A204.1 (cell line): Measurements from ENCODE around the gene ANKMY2.
"Not testable (repeated sequence)": the region's sequence is repeated elsewhere in the genome, so short reads cannot be mapped to it uniquely, and the experiment has no call there.

ENCODE experiments used
- FAIRE-seq: peaks from 2 replicates; lab custom pipeline; 2012; peaks lifted over from hg19 to GRCh38; lab: Jason Lieb, UNC

Gene ANKMY2

DNA sequence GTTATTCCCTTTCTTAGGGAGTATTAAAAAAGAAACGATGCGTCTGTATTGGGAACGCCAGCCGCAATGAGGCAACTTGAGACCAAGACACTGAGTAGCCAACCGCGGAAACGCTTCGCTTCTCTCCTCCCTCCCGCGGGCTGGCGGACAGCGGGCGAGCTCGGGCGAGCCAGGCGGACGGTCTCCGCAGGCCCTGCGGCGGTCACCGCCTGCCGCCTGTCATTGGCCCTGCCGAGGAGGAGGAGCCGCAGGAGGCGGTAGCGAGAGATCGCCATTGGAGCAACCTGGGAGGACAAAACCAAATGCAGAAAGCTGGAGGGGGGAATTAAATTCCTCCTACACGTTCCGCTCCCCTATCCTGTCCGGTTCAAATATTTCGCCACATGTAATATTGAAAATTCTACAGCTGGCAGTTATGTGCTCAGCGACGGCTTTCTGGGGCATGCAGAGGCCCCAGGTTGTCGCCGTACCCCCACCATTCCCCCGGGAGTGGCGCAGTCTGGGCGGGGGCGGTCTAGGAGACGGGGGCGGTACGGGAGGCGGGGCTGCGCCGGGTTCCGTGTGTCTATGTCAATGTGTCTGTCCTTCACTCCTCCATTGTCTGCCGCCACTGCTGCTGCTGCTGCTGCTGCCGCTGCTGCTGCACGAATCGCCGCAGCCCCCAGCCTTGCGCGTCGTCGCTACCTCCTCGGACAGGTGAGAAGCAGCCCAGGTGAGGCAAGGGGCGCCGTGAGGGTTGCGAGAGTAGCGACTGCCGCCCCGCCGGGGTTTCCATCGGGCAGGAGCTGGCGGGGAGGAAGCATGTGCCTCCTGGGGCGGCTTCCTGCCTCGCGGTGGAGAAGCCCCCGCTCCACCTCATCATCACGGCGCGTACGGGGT is at the start of gene ANKMY2, which contains the start of gene BZW2:
TSS of gene ANKMY2 (minus strand) at position 162 of the 879 bp plus-strand sequence. CDS start 181 bp downstream, outside the sequence.
TSS of gene BZW2 (plus strand) at position 589 of the 879 bp plus-strand sequence. CDS start 19,263 bp downstream, outside the sequence.
- FAIRE-seq = peak; percentile 79

DNA sequence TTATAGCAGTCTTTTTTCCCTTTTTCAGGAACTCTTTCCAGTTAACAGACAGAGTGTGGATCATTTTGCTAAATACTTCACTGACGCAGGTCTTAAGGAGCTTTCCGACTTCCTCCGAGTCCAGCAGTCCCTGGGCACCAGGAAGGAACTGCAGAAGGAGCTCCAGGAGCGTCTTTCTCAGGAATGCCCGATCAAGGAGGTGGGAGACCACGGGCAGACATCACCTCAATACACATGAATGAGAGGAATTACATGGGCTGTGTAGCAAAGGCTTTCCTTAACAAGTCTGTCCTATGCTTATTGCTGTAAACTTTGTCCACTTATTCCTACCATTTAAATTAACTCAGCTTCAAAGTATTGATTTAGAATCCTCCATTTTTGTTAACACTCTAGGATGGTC is 49.3 kb upstream of the ANKMY2 start:
- no peak for FAIRE-seq

DNA sequence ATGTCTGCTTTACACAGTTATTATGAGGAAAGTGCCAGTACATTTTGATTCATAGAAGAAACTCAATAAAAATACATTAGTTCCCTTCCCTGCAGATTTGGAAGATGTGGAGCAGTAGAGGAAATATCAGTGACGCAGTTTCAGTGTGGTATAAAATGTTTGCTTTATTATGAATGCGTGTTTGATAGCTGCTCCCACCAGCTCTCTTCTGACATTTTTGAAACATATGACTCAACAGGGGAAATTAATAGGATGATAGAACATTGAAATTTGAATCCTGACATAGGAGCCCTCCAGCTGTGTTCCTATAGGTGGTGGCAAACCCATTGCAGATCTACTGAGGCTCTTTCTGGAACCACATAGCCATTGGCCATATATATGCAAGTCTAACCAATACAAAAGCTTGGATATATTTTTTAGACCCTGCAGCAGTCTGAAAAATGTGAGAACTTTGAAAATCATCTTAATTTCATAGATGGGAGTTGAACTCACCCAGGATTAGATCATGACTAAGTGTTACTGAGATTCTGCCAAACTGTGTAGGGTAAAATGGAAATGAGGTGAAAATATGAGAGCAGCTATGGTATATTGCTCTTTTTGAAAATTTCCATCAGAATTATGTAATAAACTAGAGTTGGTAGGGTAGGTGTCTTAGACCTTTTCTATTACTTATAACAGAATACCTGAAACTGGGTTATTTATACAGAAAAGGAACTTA is 48.2 kb upstream of the ANKMY2 start:
- FAIRE-seq = no peak

DNA sequence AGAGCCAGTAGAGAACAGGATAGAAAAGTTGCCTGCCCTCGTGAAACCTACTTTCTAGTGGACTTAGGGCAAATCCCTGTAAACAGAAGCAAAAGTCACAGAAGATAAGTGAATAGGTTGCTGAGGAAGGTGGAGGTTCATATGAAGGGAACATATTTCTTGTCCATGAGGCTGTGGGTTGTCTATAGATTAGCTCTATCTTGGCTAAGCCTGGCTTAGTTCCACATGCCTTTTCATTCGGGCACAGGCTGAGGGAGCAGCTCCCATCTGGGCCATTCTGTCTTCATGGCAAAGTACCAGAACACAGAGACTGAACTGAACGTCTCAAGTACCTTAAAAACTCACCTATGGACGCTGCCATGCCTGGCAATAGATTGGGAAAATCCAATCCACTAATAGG is 45.7 kb upstream of the ANKMY2 start:
- no peak for FAIRE-seq

DNA sequence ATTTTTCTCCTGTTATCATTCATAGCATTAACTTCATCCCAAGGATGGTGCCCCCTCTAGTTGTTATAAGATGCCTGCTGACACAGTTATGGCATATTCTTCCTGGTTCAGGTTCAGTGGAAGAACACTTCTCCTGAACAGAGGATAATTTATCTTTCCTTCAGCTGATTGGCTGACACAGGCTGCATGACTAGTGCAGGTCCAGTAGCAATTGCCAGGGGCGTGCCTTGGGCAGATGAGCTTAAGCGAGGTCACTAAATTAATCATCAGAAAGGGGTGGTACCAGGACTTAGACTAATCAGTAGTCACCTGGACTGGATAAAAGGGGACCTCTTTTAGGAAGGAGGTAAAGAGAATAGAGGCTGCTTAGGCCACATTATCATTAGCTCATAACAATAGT is 42.7 kb upstream of the ANKMY2 start:
- FAIRE-seq = no peak

DNA sequence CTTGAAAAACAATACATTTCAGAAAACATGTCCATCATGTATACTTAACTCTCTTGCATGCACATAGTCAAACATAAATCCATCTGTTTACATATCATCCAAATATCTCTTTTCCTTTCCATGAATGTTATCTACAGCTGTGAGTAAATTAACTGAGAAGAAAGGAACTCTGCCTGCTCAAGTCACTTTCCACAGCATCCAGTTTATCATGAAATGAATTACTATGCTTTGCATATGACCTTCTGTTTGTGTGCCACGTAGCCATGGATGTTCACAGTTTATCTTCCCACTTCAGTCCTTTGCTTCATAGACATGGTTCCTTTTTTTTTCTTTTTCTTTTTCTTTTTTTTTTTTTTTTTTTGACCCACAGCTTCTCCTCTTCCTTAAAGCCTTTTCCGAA is 40.0 kb upstream of the ANKMY2 start:
- FAIRE-seq = no peak

DNA sequence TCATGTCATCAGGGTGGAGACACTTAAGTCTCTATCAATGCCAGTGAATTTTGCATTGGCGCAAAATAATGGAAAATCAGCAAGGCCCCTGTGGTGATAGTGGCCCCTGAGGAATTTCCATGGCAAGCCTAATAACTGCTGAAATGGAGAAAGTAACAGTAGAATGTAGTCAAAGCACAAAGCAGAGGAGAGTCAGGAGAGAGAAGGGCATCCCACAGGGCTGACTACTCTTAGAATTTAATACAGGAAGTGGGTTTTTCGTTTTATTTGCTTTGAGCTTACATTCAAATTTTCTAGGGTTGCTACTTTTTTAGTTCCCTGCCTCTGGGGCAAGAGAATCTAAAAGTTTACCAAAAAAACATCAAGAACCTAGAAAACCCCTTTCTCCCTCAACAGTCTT is 39.4 kb upstream of the ANKMY2 start:
- FAIRE-seq = no peak

DNA sequence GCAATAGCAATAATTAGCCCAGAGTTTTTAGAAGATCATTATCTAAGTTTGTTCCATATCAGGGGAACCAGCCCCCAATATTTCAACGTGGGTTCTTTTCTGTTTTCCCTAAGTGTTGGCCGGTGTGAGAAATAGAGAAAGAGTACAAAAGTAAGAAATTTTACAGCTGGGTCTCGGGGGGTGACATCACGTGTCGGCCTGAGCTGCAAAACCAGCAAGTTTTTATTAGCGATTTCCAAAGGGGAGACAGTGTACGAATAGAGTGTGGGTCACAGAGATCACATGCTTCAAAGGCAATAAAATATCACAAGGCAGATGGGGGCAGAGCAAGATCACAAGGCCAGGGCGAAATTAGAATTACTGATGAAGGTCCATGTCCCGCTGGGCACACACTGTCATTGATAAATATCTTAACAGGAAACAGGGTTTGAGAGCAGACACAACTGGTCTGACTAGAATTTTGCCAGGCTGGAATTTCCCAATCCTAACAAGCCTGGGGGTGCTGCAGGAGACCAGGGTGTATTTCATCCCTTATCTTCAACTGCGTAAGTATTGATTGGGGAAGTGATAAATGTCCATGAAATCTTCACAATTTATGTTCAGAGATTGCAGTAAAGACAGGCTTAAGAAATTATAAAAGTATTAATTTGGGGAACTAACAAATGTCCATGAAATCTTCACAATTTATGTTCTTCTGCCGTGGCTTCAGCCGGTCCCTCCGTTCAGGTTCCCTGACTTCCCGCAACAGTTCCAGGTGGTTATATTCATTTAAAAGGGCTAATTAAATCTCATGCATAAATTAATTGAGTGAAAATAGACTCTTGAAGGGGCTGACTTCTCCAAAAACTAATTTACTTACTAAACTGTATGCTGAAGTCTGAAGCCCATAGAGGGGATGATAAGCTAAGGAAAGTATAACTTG is 33.4 kb upstream of the ANKMY2 start:
- not testable (repeated sequence) for FAIRE-seq

DNA sequence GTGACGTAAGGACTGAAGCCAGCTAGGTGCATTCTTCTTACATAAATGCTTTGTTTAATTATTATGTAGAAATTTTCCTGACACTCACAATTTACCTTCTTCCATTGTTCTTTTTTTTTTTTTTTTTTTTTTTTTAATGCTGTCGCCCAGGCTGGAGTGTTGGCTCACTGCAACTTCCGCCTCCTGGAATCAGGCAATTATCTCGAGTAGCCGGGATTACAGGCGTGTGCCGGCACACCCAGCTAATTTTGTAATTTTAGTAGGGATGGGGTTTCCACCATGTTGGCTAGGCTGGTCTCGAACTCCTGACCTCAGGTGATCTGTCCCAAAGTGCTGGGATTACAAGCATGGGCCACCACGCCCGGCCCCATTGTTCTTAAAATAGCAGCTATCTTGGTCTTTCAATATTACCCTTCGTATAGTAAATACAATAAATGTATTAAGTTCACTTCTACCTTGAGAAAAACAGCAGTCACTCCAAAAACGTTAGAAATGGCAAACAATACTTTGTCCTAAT is 32.5 kb upstream of the ANKMY2 start:
- no peak for FAIRE-seq

DNA sequence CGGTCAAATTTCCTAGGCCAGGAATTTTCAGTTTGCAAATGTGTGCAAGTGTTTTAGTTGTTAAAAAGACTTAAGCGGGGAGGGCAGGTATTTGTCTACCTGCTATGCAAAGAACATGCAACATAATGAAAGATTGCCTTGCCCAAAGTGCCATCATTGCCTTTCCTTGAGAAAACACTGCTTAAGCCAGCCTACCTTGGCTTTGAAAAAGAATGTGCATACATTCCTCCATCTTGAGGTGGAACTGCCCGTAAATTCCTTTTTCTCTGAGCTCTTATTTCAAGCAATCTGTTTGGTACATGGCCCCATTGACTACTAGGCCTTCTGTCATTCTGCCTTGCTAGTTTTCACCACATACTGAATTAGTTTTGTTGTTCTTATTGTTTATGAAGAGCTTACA is 29.7 kb upstream of the ANKMY2 start:
- FAIRE-seq = no peak

DNA sequence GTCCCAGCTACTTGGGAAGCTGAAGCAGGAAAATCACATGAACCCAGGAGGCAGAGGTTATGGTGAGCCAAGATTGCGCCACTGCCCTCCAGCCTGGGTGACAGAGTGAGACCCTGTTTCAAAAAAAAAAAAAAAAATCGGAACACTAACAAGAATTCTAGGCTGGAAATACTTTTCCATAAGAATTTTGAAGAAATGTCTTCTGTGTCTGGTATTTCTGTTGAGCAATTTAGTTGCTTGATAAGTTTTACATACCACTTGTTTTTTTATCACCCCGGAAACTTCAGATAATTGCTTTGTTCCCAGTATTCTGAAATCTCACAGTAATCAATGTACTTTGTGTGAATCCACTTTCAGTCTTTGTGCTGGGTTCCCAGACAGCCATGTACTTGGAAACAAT is 26.3 kb upstream of the ANKMY2 start:
- FAIRE-seq = no peak

DNA sequence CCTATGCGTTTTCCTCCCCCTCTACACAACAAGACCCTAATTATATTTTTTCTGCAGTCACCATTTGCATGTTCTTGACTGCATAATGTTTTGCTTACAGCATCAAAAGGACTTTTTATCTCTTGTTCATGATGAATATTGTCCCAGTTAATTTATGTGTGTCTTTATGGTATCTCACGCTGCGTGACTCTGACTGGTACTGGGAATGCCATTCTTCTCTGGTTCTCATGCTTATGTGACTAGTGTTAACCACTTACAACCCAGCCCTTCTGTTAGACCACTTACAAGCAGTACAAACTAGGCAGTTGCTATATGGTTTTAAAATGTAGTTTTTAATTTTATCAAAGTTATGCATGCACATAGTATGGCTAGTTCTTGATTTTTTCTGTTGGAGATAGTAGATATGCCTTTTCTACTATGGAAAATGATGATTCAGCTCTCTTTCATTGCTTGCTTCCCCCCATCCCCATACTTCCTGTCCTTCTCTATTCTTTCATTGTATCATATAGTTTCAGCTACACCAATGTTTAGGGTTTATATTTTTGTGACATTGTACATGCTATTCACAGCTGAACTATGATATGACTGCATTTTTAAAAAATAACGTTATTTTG is 25.3 kb upstream of the ANKMY2 start:
- no peak for FAIRE-seq

DNA sequence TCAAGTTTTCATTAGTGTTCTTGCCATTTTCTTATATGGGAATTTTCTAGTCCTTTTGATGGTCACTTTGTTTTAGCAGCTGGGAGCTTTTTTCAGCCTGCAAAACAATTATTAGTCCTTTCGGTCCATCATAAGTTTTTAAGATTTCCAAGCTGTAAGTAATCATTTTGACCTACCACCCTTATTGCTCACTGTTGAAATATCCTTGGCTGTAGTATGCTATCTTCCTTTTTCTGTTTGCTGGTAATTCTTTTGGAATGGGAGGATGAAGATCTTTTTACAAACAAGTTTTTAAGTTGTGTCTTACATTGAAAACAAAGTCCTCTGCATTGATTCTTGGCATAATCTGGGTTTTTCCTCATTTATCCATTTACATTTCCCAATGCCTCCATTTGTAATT is 24.5 kb upstream of the ANKMY2 start:
- no peak for FAIRE-seq

DNA sequence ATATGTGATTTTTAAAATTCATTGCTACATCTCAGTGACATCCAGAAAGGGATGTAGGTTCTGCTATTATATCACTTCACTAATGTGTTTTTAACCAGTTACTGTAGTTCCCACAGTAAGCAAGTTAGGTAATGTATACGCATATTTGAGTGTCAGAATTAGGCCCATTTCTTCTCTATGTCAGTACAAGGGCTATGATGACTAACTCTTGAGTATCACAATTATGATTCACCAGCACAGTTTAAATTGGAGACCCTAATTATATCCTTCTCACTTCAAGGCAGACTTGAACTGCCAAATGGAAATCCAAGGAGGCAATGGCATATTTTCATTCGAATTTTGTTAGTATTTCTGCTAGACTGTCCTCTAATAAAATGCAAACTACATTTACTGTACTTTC is 24.0 kb upstream of the ANKMY2 start:
- no peak for FAIRE-seq

DNA sequence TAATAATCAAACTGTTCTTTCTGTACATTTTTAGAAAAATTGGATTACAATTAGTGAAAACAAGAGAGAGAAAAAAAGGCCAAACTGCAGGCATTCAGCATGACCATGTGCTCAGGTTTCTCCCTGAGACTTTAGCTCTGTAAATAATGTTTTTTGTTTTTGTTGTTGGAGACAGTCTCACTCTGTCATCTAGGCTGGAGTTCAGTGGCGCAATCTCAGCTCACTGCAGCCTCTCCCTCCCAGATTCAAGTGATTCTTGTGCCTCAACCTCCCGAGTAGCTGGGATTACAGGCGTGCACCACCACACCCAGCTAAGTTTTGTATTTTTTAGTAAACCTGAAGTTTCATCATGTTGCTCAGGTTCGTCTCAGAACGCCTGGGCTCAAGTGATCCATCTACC is 23.4 kb upstream of the ANKMY2 start:
- no peak for FAIRE-seq

DNA sequence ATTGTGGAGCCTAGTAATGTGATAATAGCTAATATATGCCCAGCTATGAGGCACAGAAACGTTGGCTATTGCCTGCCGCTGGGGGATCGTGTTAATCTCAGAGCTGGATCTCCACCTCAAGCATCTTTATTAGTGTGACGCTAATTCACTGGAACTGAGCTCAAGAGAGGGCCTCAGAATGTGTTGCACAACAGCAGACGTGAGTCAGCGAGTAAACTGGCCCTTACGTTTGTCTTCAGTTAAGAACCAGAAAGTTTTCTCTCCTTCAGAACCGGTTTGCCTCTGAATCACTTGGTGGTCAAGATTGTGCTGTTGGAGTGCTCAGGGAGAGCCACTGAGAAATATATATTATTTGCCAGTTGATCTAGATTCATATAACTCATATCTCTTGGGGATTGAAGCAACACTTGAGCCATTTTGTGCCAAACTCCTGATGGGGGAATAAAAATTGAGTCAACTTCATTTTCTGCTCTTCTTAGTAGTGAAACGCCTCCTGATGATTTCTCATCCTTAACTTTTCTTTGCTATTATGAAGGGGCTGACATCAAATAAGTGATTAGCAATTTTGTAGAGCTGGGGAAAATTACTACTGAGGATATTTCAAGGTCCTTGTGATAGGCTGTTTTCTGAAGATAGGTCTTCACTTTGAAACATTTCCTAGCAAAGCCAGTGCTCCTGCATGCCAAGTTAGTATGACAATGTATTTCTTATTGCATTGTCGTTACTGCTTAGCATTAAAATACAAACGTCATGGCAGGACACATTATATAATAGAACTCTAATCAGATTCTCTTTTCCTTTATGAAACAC is 22.7 kb upstream of the ANKMY2 start:
- FAIRE-seq = no peak

DNA sequence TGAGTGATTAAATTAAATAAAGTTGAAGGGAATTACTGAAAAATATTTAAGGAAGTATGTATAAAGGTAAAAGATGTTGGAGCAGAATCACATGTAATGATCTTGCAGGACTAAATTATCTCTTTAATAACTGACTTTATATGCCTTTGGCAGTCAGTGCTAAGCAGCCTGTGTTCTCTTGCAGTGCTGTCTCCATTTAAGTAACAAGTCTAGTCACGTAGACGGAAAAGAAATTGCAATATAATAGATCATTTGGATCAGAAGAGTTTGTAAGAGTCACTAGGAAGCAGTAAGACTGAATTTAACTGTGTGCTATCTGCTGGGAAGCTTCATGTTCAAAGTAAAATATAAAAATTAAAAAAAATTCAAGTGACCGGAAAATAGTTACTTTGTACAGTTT is 21.8 kb upstream of the ANKMY2 start:
- no peak for FAIRE-seq

DNA sequence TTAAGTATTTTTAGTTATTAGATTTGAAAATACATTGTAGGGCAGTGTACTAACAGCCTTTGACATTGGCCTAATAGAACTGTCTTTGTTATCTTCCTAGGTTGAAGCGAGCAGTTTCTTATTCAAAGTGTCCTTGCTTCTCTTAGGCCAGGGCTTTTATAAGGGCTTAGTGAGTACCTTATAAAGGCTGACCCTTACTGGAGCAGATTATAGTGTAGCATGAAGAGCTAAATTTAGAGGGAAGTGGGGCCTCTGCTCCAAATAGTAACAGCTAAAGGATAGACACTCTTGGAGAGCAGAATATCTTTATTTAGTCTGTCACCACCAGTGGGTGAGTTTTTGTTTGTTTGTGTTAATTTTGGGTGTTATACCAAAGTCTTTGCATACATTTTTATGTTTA is 16.4 kb upstream of the ANKMY2 start:
- no peak for FAIRE-seq

DNA sequence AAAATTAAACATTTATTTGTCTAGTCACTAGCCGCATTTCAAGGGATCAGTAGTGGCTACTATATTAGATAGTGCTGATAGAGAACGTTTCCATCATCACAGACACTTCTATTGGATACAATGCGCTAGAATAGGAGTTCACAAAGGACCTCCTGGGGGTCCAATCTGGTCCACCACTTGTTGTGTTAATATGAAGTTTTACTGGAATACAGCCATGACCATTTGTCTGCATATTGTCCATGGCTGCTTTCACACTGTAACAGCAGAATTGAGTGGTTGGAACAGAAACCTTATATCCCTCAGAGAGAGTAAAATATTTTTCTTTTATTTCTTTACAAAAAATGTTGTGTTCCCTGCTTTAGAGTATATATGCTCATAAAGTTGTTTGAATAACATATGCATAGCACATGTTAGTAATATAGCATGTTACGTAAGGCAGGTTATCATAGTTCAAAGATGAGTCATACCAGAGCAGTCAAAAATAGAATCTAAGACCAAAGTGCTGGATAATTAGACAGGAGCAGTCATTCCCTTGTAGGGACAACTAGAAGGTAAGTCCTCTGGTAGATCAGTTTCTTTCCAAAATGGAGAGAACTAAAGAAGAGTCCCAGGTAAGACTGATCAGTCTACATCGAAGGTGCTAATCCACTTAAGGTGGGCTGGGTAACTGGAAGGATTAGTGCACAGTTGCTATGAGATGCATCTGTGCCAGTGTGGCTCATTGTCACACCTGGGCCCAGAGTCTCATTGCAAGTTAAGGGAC is 15.3 kb upstream of the ANKMY2 start:
- FAIRE-seq = no peak

DNA sequence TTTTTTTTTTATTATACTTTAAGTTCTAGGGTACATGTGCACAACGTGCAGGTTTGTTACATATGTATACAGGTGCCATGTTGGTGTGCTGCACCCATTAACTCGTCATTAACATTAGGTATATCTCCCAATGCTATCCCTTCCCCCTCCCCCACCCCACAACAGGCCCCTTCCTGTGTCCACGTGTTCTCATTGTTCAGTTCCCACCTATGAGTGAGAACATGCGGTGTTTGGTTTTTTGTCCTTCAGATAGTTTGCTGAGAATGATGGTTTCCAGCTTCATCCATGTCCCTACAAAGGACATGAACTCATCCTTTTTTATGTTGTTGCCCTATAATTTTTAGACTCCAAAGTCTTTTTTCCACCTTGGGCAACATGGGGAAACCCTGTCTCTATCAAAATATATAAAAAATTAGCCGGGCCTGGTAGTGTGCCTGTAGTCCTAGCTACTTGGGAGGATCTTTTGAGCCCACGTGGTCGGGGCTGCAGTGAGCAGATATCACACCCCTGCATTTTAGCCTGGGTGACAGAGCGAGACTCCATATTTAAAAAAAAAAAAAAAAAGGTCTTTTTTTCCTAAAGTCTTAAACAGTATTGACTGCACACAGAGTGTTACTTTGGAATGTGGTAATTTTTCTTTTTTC is 14.4 kb upstream of the ANKMY2 start:
- not testable (repeated sequence) for FAIRE-seq
